Neuronal stem cell (in vitro differentiated cells): ENCODE measurements around the gene PAX2.

Source experiments
- DNase-seq: peaks from one replicate; pipeline ENCODE4 v3.0.0-alpha.2; 2013; ENCODE audit warnings: low spot score
- H2AFZ ChIP-seq: one replicate; pipeline ENCODE4 v1.6.1; 2013; ENCODE audit warnings: mild to moderate bottlenecking, low read length, inconsistent platforms
- H2AK5ac ChIP-seq: 2 replicates; pipeline ENCODE4 v1.6.1; 2013; ENCODE audit warnings: low read depth, mild to moderate bottlenecking, inconsistent platforms, low read length, moderate library complexity, mixed read lengths
- H2BK120ac ChIP-seq: 2 replicates; pipeline ENCODE4 v1.6.1; 2013; ENCODE audit warnings: low read depth, mild to moderate bottlenecking, inconsistent platforms, low read length, moderate library complexity, mixed read lengths
- H2BK12ac ChIP-seq: one replicate; pipeline ENCODE4 v1.6.1; 2013; ENCODE audit warnings: low read length, inconsistent platforms
- H2BK15ac ChIP-seq: 2 replicates; pipeline ENCODE4 v1.6.1; 2013; ENCODE audit warnings: mild to moderate bottlenecking, low read length, inconsistent platforms, mixed read lengths
- H2BK5ac ChIP-seq: one replicate; pipeline ENCODE4 v1.6.1; 2013; ENCODE audit warnings: inconsistent platforms, mild to moderate bottlenecking, low read length, moderate library complexity
- H3K14ac ChIP-seq: one replicate; pipeline ENCODE4 v1.6.1; 2013; ENCODE audit warnings: low read length, inconsistent platforms
- H3K18ac ChIP-seq: 2 replicates; pipeline ENCODE4 v1.6.1; 2013; ENCODE audit warnings: low read length, inconsistent platforms
- H3K23ac ChIP-seq: 2 replicates; pipeline ENCODE4 v1.6.1; 2013; ENCODE audit warnings: low read depth, mild to moderate bottlenecking, mixed read lengths, low read length, inconsistent platforms; ENCODE audit not compliant: poor library complexity
- H3K27ac ChIP-seq: replicated peaks from 3 replicates; pipeline ENCODE4 v1.5.1; 2013; ENCODE audit warnings: low read length, inconsistent platforms
- H3K27me3 ChIP-seq, 3 experiments: 2 replicates each; pipeline ENCODE4 v1.6.1; 2013; ENCODE audit warnings: low read length in 3 of 3, mild to moderate bottlenecking in 2 of 3, inconsistent platforms in 1 of 3, low read depth in 1 of 3, mixed read lengths in 1 of 3, moderate library complexity in 1 of 3; ENCODE audit not compliant: control insufficient read depth in 3 of 3, insufficient read depth in 3 of 3
- H3K36me3 ChIP-seq, 2 donors: replicated peaks in 1 of 2; 2 replicates each; pipeline ENCODE4 v1.6.1; 2013; ENCODE audit warnings: low read length in 2 of 2; ENCODE audit not compliant: control insufficient read depth in 2 of 2, insufficient read depth in 2 of 2
- H3K4ac ChIP-seq: 2 replicates; pipeline ENCODE4 v1.6.1; 2013; ENCODE audit warnings: inconsistent platforms, mild to moderate bottlenecking, low read length, moderate library complexity
- H3K4me1 ChIP-seq, 2 donors: 1 replicate in 1 of 2; 2 replicates in 1 of 2; pipeline ENCODE4 v1.6.1; 2013; ENCODE audit warnings: low read length in 2 of 2, low read depth in 1 of 2; ENCODE audit not compliant: control insufficient read depth in 2 of 2, insufficient read depth in 1 of 2
- H3K4me2 ChIP-seq: one replicate; pipeline ENCODE4 v1.6.1; 2013; ENCODE audit warnings: mild to moderate bottlenecking, low read length, inconsistent platforms; ENCODE audit not compliant: insufficient read depth, poor library complexity, severe bottlenecking
- H3K4me3 ChIP-seq, 2 donors: 2 replicates each; pipeline ENCODE4 v1.5.1; 2013; ENCODE audit warnings: low read length in 2 of 2, mild to moderate bottlenecking in 2 of 2, inconsistent platforms in 1 of 2, moderate library complexity in 1 of 2
- H3K79me1 ChIP-seq: one replicate; pipeline ENCODE4 v1.6.1; 2013; ENCODE audit warnings: low read depth, mild to moderate bottlenecking, inconsistent platforms, low read length, moderate library complexity
- H3K9ac ChIP-seq: one replicate; pipeline ENCODE4 v1.6.1; 2013; ENCODE audit warnings: mild to moderate bottlenecking, low read depth, low read length, inconsistent platforms; ENCODE audit not compliant: poor library complexity
- H3K9me3 ChIP-seq, 2 donors: replicated peaks in 1 of 2; 2 replicates each; pipeline versions ENCODE3 to v1.6.1; 2013; ENCODE audit warnings: low read length in 2 of 2, mild to moderate bottlenecking in 2 of 2, inconsistent platforms in 1 of 2, low read depth in 1 of 2, mixed read lengths in 1 of 2, moderate library complexity in 1 of 2; ENCODE audit not compliant: control insufficient read depth in 2 of 2, insufficient read depth in 1 of 2
- H4K8ac ChIP-seq: one replicate; pipeline ENCODE4 v1.6.1; 2013; ENCODE audit warnings: low read depth, mild to moderate bottlenecking, inconsistent platforms, low read length, moderate library complexity
- H4K91ac ChIP-seq: one replicate; pipeline ENCODE4 v1.6.1; 2013; ENCODE audit warnings: low read length, low read depth, mild to moderate bottlenecking, inconsistent platforms; ENCODE audit not compliant: poor library complexity
- WGBS, 2 donors: extraction: QIAGEN DNeasy Blood & Tissue Kit; methylation state at CpG; one replicate each; pipeline ENCODE4 v1.1.7; 2013; ENCODE audit warnings: missing lambda C conversion rate in 2 of 2, mixed read lengths in 1 of 2; ENCODE audit not compliant: insufficient read length in 2 of 2, insufficient replicate concordance in 1 of 2; ENCODE audit errors: extremely low coverage in 2 of 2; 5-methylcytosine and 5-hydroxymethylcytosine counted together

The PAX2 gene

GRCh38 chr10:100725071-100725471 lies 20.3 kb upstream of the PAX2 start:
- Histone ChIP-seq H3K4me3 (no peak overlapping the region), H2BK5ac (no peak overlapping the region), H4K8ac (no peak overlapping the region), H3K27ac (no peak overlapping the region), H3K14ac (no peak overlapping the region), H2AFZ (no peak overlapping the region), H2BK120ac (no peak overlapping the region), H3K9ac (no peak overlapping the region), H4K91ac (no peak overlapping the region), H3K27me3 (peaks cover 25 to 95% (median 88%) of the 10 kb centered on the region in 3 experiments), H2BK15ac (no peak overlapping the region), H3K36me3 (no peaks in the 10 kb centered on the region), H3K4me2 (no peak overlapping the region), H3K18ac (no peak overlapping the region), H3K9me3 (peaks cover 2 to 3% of the 10 kb centered on the region in 2 donors), H3K23ac (no peak overlapping the region), H3K79me1 (no peaks in the 10 kb centered on the region), H3K4ac (no peak overlapping the region), H2BK12ac (no peak overlapping the region), H3K4me1 (peaks cover 0 to 3% of the 10 kb centered on the region in 2 donors), H2AK5ac (no peak overlapping the region)
- DNase-seq = no peak
- WGBS, 2 donors = no CpG with 5 or more reads among the region's 5 CpGs

GRCh38 chr10:100725869-100726426 lies 19.4 kb upstream of the PAX2 start:
- Histone ChIP-seq H3K4me2 (no peak overlapping the region), H2BK120ac (no peak overlapping the region), H3K36me3 (no peaks in the 10 kb centered on the region), H3K14ac (no peak overlapping the region), H3K4me1 (peaks cover 0 to 5% of the 10 kb centered on the region in 2 donors), H3K4me3 (no peak overlapping the region), H3K9ac (no peak overlapping the region), H2BK5ac (no peak overlapping the region), H2AFZ (no peak overlapping the region), H3K4ac (no peak overlapping the region), H2AK5ac (no peak overlapping the region), H3K27me3 (peaks cover 29 to 95% (median 89%) of the 10 kb centered on the region in 3 experiments), H3K9me3 (peaks cover 2 to 3% of the 10 kb centered on the region in 2 donors), H3K18ac (no peak overlapping the region), H4K8ac (no peak overlapping the region), H3K27ac (no peak overlapping the region), H3K23ac (no peak overlapping the region), H3K79me1 (no peaks in the 10 kb centered on the region), H2BK15ac (no peak overlapping the region), H2BK12ac (no peak overlapping the region), H4K91ac (no peak overlapping the region)
- WGBS, 2 donors = no CpG with 5 or more reads among the region's 2 CpGs
- DNase-seq = no peak

DNA sequence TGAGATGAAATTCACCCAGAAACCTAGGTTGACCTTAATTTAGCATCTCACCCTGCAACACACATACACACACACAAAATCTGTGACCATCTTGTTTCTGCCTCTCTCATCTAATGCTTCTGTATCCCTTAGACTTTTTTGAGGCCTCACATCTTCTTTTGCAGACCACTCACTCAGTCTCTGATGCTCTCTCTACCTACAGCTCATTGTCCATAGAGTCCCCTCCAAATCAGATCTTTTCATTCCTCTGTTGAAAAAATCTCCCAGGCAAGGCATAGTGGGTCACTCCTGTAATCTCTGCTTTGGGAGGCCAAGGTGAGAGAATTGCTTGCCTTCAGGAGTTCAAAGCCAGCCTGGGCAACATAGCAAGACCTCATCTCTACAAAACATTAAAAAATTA lies 17.6 kb upstream of the PAX2 start:
- Histone ChIP-seq H3K4ac (no peak overlapping the region), H2AK5ac (no peak overlapping the region), H3K4me2 (no peak overlapping the region), H3K9me3 (peaks cover 1 to 3% of the 10 kb centered on the region in 2 donors), H3K4me1 (peaks cover 0 to 5% of the 10 kb centered on the region in 2 donors), H4K91ac (no peak overlapping the region), H3K27me3 (peaks cover 44 to 97% (median 96%) of the 10 kb centered on the region in 3 experiments), H3K14ac (no peak overlapping the region), H3K36me3 (no peaks in the 10 kb centered on the region), H3K18ac (no peak overlapping the region), H3K4me3 (no peak overlapping the region), H3K23ac (no peak overlapping the region), H2AFZ (no peak overlapping the region), H3K79me1 (no peaks in the 10 kb centered on the region), H3K9ac (no peak overlapping the region), H3K27ac (no peak overlapping the region), H2BK15ac (no peak overlapping the region), H2BK120ac (no peak overlapping the region), H4K8ac (no peak overlapping the region), H2BK12ac (no peak overlapping the region), H2BK5ac (no peak overlapping the region)
- DNase-seq = no peak

- Histone ChIP-seq H3K14ac (no peak overlapping the region), H2BK5ac (no peak overlapping the region), H3K27me3 (peaks cover 41 to 97% (median 96%) of the 10 kb centered on the region in 3 experiments), H2BK12ac (no peak overlapping the region), H3K27ac (no peak overlapping the region), H4K91ac (no peak overlapping the region), H2BK15ac (no peak overlapping the region), H3K4me3 (no peak overlapping the region), H3K4ac (no peak overlapping the region), H3K79me1 (no peaks in the 10 kb centered on the region), H3K23ac (no peak overlapping the region), H3K9me3 (peaks cover 0 to 3% of the 10 kb centered on the region in 2 donors), H2AK5ac (no peak overlapping the region), H3K36me3 (no peaks in the 10 kb centered on the region), H3K4me2 (no peak overlapping the region), H2BK120ac (no peak overlapping the region), H3K18ac (peak overlapping the region; percentile 9), H3K4me1 (peaks cover 0 to 4% of the 10 kb centered on the region in 2 donors), H3K9ac (no peak overlapping the region), H4K8ac (no peak overlapping the region), H2AFZ (no peak overlapping the region)
- DNase-seq = no peak
- no CpG with 5 or more reads among the region's 44 CpGs for WGBS, 2 donors
Observed at GRCh38 chr10:100728928-100729861, 16.2 kb upstream of the PAX2 start.
